A673 (cell line): ENCODE results near the gene TMEM198. TPM values are rescaled to one million over a fixed set of nuclear protein-coding genes. Genes with fewer than 3 reads are reported as not detected.

Experiments used
- BruUV-seq: library from RNA; stranded (reverse); fragments of 400-500 nt; replicated peaks from 2 replicates; lab custom pipeline; 2021; lab: Mats Ljungman, UMichigan
- CTCF ChIA-PET: fragments of 300-600 bp; sonication (Branson Sonifier 250); formaldehyde crosslinking; loops from one replicate; lab custom pipeline; 2022; ENCODE audit warnings: antibody characterized with exemption; lab: Charles Lee
- POLR2A ChIA-PET: fragments of 300-600 bp; sonication (Branson Sonifier 250); formaldehyde crosslinking; loops from one replicate; lab custom pipeline; 2022; ENCODE audit warnings: antibody characterized with exemption; ENCODE audit not compliant: low non-redundant PET; lab: Charles Lee
- DNase-seq: peaks from one replicate; pipeline ENCODE4 v3.0.0-alpha.2; 2015; ENCODE audit warnings: low spot score
- H3K27ac ChIP-seq: fragments of 200-600 bp; sonication (generic); 2 replicates; pipeline ENCODE4 v1.5.1; 2016; ENCODE audit warnings: mixed run types, low read depth, mild to moderate bottlenecking, mixed read lengths, antibody characterized with exemption, low read length; ENCODE audit not compliant: poor library complexity, severe bottlenecking
- H3K27me3 ChIP-seq: fragments of 200-600 bp; sonication (generic); replicated peaks from 2 replicates; pipeline ENCODE4 v1.6.1; 2017; ENCODE audit warnings: mixed run types, low read depth, mild to moderate bottlenecking, mixed read lengths, antibody characterized with exemption, low read length; ENCODE audit not compliant: insufficient read depth, poor library complexity
- H3K36me3 ChIP-seq: fragments of 200-600 bp; sonication (generic); 2 replicates; pipeline ENCODE4 v1.6.1; 2016; ENCODE audit warnings: mixed run types, mild to moderate bottlenecking, mixed read lengths, antibody characterized with exemption, low read length; ENCODE audit not compliant: insufficient read depth, poor library complexity, severe bottlenecking
- H3K4me1 ChIP-seq: fragments of 200-600 bp; sonication (generic); 2 replicates; pipeline ENCODE4 v1.6.1; 2017; ENCODE audit warnings: mixed run types, mild to moderate bottlenecking, mixed read lengths, antibody characterized with exemption, low read length; ENCODE audit not compliant: insufficient read depth, poor library complexity, severe bottlenecking
- H3K4me3 ChIP-seq: fragments of 200-600 bp; sonication (generic); 2 replicates; pipeline ENCODE4 v1.5.1; 2016; ENCODE audit warnings: low read depth, mixed run types, mild to moderate bottlenecking, mixed read lengths, low read length; ENCODE audit not compliant: poor library complexity, severe bottlenecking
- H3K9me3 ChIP-seq: fragments of 200-600 bp; sonication (generic); 2 replicates; pipeline ENCODE4 v1.6.1; 2016; ENCODE audit warnings: mixed run types, low read depth, mild to moderate bottlenecking, mixed read lengths, antibody characterized with exemption, low read length; ENCODE audit not compliant: poor library complexity, severe bottlenecking
- EZH2 ChIP-seq: fragments of 200-600 bp; sonication (generic); IDR thresholded peaks from 2 replicates; pipeline ENCODE4 v1.6.1; 2017; ENCODE audit warnings: borderline replicate concordance, low read depth, mild to moderate bottlenecking, mixed read lengths, antibody characterized with exemption, low read length; ENCODE audit not compliant: poor library complexity, severe bottlenecking
- intact Hi-C: fragments of 100-400 bp; cut with micrococcal nuclease; formaldehyde crosslinking; loops from one replicate; pipeline ENCODE4 v1.10.0; 2022; ENCODE audit not compliant: unreplicated experiment
- total RNA-seq: library from RNA; stranded (reverse); gene quantifications from 2 replicates; pipeline ENCODE4 v1.2.3, GENCODE V29; 2021
- TF ChIP-seq, protein P1 (sequence below): fragments of 300-800, 200-600 bp; sonication (generic); conservative IDR thresholded peaks from 2 replicates; pipeline ENCODE4 v1.5.1; 2017; ENCODE audit warnings: low read depth, mild to moderate bottlenecking, antibody characterized with exemption, low read length, moderate library complexity, mixed read lengths

Gene TMEM198
- total RNA-seq, 1 experiment from 2014 or later = 4.6 TPM

DNA sequence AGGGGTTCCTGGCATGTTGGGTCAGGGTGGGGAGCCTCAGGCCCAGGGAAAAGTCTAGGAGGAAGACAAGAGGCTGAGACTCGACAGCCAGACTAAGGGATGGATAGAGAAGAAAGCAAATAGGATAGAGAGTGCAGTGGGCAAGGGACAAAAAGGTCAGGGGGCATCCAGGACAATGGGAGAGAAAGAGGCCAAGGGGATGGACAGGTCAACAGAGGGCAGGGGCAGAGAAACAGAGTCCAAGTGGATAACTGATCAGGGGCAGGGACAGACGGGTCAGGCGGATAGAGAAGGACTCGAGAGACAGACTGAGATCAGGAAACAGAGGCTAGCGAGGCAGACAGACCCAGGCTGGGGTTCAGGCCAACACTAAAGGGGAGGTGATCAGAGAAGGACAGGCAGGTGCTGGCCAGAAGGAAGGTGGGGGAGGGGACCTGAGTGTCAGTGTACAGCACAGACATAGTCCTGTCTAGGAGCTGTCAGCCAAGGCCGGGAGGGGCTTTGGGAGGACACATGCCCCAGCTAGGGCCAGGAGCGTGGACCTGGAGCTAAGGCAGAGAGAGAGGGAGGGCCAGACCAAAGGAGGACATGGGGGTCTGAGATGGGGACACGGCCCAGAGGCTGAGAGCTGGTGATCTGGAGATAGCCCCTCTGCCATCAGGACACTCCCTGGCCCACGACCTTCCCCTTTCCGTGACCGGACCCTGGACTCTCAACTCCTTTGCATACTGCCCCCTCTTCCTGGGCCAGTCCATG, 17.3 kb upstream of the TMEM198 start:
- ChIA-PET CTCF (interaction anchor here (1.2 to 5.1 kb wide), 3 partner anchors 17 to 123 kb away, joined by 3 to 31 read pairs (median 5); a partner anchor contains a TSS), POLR2A (interaction anchor here (0.7 kb wide), 1 partner anchor 26 kb away, joined by 3 read pairs; no protein-coding TSS in a partner anchor)
- no peak for TF ChIP-seq EZH2
- TF ChIP-seq, protein P1, sequence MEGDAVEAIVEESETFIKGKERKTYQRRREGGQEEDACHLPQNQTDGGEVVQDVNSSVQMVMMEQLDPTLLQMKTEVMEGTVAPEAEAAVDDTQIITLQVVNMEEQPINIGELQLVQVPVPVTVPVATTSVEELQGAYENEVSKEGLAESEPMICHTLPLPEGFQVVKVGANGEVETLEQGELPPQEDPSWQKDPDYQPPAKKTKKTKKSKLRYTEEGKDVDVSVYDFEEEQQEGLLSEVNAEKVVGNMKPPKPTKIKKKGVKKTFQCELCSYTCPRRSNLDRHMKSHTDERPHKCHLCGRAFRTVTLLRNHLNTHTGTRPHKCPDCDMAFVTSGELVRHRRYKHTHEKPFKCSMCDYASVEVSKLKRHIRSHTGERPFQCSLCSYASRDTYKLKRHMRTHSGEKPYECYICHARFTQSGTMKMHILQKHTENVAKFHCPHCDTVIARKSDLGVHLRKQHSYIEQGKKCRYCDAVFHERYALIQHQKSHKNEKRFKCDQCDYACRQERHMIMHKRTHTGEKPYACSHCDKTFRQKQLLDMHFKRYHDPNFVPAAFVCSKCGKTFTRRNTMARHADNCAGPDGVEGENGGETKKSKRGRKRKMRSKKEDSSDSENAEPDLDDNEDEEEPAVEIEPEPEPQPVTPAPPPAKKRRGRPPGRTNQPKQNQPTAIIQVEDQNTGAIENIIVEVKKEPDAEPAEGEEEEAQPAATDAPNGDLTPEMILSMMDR = no peak
- Histone ChIP-seq H3K27me3 (no peaks in the 10 kb centered on the region), H3K27ac (no peak overlapping the region), H3K4me3 (no peak overlapping the region), H3K36me3 (no peaks in the 10 kb centered on the region), H3K9me3 (no peaks in the 10 kb centered on the region), H3K4me1 (peaks cover 17% of the 10 kb centered on the region)
- DNase-seq = no peak
- intact Hi-C loops = no loop called here
- BruUV-seq = no TSS peak

GRCh38 chr2:219527076-219527394, 16.8 kb upstream of the TMEM198 start:
- DNase-seq = no peak
- Histone ChIP-seq H3K27ac (no peak overlapping the region), H3K36me3 (no peaks in the 10 kb centered on the region), H3K27me3 (no peaks in the 10 kb centered on the region), H3K9me3 (no peaks in the 10 kb centered on the region), H3K4me3 (no peak overlapping the region), H3K4me1 (peaks cover 12% of the 10 kb centered on the region)
- CTCF ChIA-PET = interaction anchor here (0.5 to 1.6 kb wide), 2 partner anchors 51 to 124 kb away, joined by 4 to 5 read pairs; no protein-coding TSS in a partner anchor
- intact Hi-C loops = no loop called here
- no TSS peak for BruUV-seq
- TF ChIP-seq EZH2 = no peak
- TF ChIP-seq, protein P1 = no peak
- POLR2A ChIA-PET = no interaction called here

DNA sequence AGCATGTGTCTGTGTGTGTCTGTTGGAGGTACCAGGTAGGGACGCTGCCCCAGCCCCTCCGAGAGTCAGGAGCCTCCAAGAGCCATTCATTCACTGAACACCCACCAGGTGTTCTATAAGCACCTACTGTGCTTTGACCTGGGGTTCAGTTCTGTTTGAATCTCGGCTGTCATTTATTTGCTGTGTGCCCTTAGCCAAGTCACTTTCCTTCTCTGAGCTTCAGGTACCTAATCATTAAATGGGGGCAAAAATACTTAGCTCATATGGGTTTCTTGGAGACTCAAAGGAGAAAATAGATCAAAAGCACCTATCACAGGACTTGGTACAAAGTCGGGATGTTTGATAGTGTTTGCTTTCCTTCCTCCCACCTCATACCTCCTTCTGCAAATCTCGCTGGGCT, 16.4 kb upstream of the TMEM198 start:
- no TSS peak for BruUV-seq
- ChIA-PET POLR2A (no interaction called here), CTCF (interaction anchor here (0.5 to 1.6 kb wide), 3 partner anchors 16 to 124 kb away, joined by 4 to 6 read pairs (median 5); no protein-coding TSS in a partner anchor)
- Histone ChIP-seq H3K27ac (no peak overlapping the region), H3K4me3 (no peak overlapping the region), H3K9me3 (no peaks in the 10 kb centered on the region), H3K4me1 (peaks cover 8% of the 10 kb centered on the region), H3K27me3 (no peaks in the 10 kb centered on the region), H3K36me3 (no peaks in the 10 kb centered on the region)
- intact Hi-C loops = no loop called here
- TF ChIP-seq EZH2 = no peak
- TF ChIP-seq, protein P1 = no peak
- no peak for DNase-seq
